ENCODE data around the gene GPC6.

- TF ChIP-seq TAF1 (IDR thresholded peaks at IDR 0.05; ENCODE audit: borderline replicate concordance, low read depth, low read length) (no peak), POLR2A (IDR thresholded peaks at IDR 0.05; ENCODE audit: low read depth, low read length) (no peak), POLR2AphosphoS5 (IDR thresholded peaks at IDR 0.05; ENCODE audit: low read depth, low read length) (no peak)
Observed at GRCh38 chr13:94342436-94343242, 1116.0 kb downstream of the GPC6 start.
